Astrocyte (in vitro differentiated cells and primary cell): ENCODE data around the gene AKAP13.

ENCODE experiments used
- CTCF ChIP-seq: IDR thresholded peaks from 2 replicates; pipeline ENCODE4 v1.5.1; 2011; ENCODE audit warnings: low read depth, mild to moderate bottlenecking, inconsistent platforms, low read length, moderate library complexity; ENCODE audit not compliant: insufficient read depth
- EZH2 ChIP-seq: IDR thresholded peaks from 2 replicates; pipeline ENCODE4 v1.6.1; 2012; ENCODE audit warnings: mild to moderate bottlenecking, low read length, inconsistent platforms; ENCODE audit not compliant: insufficient read depth

GRCh38 chr15:85426481-85426880 is 46.1 kb downstream of the AKAP13 start:
- TF ChIP-seq CTCF (no peak), EZH2 (no peak)
